Inflammatory macrophage (primary cell): ENCODE measurements around the gene MYLK.
"Not testable (repeated sequence)": the region's sequence is repeated elsewhere in the genome, so short reads cannot be mapped to it uniquely, and the experiment has no call there.

Experiments
- DNase-seq, 2 donors: peaks; one replicate each; pipeline ENCODE4 v3.0.0-alpha.2; 2020 to 2022

MYLK gene

DNA sequence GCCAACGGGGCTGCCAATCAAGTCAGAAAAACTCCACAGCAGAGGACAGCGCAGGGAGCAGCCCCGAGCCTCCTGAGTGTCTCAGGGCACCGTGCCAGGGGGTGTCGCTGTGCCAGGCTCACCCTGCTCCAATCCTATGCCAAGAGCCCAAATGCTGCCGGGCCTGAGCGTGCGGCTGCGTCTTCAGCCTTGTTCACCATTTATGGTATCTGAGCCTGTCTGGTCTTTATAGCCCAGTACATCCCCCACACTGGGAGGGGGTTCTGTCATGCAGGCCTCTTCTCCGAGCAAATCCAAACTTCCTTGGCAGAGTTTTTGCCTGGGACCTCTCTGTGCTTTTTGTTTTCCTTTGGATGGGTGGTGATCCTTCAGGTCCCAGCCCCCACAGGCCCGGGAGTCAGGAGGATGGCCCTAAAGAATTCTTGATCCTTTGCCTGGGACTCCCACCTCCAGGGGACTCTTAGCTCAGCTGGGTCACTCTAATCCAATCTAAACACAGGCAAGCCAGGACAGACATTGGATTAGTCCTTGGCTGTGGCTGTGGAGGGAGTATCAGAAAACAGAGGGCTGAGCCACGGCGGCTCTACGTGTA lies 164.2 kb downstream of the MYLK start:
- no peak for DNase-seq

DNA sequence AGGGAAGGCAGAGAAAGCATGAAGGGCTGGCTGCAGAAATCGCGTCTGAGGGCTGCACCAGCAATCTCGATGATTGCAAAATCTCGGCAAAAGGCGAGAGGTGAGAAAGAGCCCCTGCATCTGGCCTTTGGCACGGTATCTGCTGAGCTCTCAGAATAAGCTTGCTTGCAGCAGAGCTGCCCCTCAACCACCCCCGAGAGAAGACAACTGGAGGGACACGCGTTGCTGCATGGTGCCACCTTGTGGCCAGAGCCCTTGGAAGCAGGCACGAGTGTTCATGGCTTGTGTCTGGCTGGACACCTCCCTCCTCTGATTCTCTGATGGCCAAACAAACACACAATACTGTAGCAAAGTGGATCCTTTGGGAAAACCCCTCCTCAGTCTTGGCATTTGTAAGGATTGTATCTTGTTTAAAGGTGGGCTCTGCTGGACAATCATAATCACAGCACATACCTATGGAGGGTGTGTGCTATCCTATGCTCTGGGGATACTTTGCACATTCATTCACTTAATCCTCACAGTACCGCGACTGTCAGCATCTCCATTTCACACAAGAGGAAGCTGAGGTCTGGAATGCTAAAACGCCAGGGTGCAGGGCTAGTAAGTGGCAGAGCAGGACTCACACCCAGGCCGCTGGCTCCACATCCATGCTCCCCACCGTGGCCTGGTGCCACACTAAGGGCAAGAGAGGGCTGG lies 164.9 kb downstream of the MYLK start:
- peak; percentile 58 to 72 for DNase-seq

DNA sequence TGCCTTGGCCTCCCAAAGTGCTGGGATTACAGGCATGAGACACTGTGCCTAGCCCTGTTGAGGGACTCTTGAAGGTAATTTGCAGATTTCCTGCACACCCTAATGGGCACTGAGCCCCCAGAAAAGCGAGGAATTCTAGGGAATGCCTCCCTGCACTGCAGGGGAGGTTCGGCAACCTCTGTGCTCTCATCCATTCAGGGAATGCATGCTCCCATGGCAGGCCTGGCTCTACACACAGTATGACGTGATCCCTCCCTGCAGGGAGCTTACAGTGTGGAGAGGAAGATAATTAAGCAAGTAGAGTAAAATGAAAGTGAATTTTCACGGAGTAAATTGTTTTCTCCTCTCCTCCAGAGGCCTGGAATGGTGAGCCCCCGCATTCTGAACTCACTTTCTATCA lies 166.0 kb downstream of the MYLK start:
- no peak for DNase-seq

DNA sequence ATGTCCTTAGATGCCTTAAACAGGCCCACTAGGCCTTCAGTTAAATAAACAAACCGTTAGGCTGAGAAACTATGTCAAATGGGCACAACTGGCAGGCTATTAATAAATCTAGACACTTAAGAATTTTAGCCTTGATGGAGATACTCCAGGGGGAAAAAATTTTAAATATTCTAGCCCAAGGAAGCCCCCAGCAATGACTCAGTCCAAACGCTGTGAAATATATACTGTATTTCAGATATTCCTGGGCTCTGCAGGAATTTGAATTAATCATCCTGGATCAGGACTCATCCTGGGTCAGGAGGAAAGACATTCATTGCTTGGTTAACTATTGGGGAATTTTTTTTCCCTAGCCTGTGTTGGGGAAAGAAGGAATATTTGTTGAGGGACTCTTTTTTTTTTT lies 166.7 kb downstream of the MYLK start:
- DNase-seq: not testable (repeated sequence)

- no peak for DNase-seq
Measured at GRCh38 chr3:123716411-123716810, 167.7 kb downstream of the MYLK start.

DNA sequence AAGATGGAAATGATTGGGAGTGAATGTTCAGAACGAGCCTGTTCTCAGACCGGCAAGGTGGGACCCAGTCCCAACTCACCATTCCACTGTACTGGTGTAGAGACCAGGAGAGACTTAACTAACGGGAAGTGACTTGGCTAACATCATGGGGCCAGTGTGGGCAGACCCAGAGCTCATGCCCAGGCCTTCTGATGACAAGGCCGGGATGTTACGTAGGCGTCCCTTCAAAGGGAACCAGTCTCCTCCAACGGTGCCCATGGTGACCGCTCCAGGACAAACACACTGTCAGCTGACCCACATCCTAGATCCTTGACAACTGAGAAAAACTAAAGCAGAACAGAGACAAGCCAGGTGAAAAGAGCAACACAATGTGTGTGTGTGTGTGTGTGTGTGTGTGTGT lies 170.9 kb downstream of the MYLK start:
- DNase-seq: peak; percentile 87 to 96

DNA sequence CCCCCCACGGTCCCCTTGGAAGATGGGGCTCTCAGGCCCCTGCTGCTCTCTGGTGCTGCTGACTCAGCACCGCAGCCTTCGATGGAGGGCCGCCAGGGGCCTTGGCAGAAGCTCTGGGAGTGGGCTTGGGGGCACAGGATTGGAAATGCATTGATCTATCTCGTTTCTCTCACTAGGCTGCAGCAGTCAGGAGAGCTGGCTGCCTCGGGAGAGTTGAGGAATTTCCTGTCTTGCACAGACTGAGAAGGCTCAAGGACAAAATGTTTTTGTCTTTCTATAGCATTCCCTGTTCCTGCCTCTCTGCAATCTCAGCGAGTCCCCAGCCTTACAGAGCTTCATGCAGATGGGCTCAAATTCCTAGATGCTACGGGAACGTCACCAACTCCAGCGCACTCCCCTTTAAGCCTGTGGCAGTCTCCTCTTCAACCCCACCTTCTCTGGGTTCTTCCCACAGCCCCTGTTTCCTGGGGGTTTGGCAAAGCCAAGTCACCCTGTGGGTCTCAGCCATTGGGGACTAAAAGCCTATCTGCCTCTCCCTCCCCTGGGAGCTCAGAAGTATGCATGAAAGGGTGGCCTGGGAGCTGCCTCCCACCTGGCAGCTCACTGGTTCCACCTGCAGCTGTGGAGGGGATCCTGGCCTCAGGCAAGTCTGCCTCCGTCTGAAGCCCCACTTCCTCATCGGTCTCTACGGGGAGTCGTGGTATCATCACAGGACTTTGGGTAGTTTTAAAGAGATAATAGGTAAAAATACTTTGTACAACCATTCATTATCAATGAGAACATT lies 171.9 kb downstream of the MYLK start:
- DNase-seq: no peak

GRCh38 chr3:123711356-123711755 lies 172.8 kb downstream of the MYLK start:
- no peak for DNase-seq

DNA sequence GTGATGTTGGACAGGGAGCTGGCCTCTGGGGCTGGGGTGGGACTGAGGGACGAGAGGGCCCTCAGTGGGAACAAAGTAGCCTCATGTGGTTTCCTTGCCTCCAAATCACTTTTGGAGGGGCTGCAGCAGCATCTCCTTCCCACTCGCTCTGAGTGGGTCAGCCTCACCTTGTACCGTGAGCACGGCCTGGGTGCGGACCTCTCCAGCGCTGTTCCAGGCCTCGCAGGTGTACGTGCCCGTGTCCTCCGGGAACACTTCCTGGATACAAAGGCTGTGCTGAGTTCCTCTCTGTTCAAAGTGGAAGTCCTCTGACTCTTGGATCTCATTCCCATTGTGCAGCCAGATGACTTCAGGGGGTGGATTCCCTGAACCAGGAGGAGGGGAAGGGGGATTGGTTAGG lies 175.6 kb downstream of the MYLK start:
- DNase-seq: no peak

GRCh38 chr3:123707641-123708040 lies 176.5 kb downstream of the MYLK start:
- DNase-seq: not testable (repeated sequence)

- no peak for DNase-seq
Measured at GRCh38 chr3:123706871-123707270, 177.3 kb downstream of the MYLK start.

DNA sequence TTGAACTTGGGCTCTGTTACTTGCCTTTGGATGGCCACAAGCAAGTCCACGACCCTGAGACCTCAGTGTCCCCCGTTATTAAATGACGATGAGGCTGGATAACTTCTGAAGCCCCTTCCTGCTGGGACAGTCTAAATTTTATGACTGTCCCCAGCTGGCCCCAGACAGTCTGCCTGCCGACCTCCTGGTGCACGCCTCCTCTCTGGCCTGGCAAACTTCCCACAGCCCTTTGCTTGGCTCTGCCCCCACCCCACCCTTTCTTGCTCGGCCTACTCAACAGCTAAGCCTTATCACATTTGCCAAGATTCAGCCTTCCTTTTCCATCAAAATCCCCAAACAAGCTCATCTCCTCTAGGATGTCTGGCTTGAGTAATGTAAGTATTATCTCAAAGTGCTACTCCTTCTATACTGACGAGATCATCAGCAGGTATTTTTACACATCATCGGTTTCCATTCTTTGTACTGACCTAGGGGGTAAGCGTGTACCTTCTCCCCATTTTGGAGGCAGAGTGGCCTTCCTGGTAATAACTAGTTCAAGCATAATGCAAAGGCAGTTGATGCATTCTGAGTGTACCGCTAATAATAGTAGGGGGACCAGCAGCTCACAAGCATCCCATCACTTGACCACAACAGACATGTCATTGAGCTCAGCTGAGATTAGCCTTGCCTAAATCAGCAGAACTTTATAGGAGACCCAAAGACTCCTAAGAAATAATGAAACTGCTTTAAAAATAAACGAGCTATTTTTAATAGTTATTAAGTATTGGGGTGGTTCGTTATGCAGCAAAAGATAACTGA lies 178.4 kb downstream of the MYLK start:
- no peak for DNase-seq

DNA sequence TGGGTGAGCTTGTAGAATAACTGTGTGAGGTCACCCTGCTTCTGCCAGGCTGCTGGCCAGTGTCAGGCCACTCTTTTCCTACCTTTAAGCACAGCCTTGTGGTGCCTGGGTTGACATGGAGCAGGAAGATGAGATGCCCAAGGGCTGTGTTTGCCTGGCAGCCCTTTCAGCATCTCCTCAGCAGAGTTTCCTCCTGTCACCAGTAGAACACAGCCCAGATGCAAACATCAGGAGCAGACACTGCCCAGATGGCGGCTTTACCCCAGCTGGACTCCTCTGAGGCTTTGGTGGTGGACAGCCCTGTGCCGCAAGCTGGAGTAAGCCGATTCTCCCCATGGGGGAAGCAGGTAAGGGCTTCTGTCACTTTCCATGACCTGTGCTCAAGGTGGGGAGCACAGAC lies 180.5 kb downstream of the MYLK start:
- not testable (repeated sequence) for DNase-seq

GRCh38 chr3:123702720-123703119 lies 181.4 kb downstream of the MYLK start:
- no peak for DNase-seq

GRCh38 chr3:123702057-123702456 lies 182.1 kb downstream of the MYLK start:
- peak; percentile 17 to 68 for DNase-seq

- DNase-seq: no peak
Measured at GRCh38 chr3:123700791-123701722, 183.1 kb downstream of the MYLK start.

DNA sequence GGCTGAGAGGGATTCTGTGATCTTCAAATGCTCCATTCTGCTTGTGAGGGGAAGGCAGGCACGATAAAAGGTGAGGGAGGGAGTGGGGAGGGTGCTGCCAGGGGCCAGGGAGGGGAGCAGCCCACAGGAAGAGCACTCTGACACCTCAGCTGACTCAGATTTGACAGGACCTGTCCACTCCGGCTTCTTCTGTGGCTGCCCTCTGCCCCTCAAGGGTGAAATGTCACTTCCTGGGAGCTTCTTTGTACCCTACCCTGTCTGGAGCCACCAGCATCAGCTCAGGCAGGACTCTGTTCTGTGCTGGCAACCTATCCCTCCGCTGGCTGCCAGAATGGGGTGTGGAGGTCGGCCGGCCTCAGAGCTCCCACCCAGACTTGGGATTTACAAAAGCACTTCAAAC lies 185.3 kb downstream of the MYLK start:
- DNase-seq: no peak

DNA sequence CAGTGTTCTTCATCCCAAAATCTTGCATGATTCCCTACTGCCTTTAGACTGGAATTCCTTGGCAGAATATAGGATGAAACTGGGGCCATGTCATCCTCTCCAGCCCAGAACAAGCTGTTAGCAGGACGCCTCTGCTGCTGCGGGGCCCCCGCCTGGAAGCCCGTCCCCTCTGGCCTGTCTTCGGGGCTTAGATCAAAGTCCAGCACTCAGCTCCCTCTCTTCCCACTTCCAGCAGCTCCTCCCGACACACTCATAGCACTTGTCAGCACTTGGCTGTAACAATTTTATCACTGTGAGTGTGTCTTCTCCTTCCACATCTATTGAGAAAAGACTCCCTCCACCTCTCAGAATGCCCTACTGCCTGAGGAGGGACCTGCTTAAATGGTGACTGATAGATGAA lies 187.3 kb downstream of the MYLK start:
- no peak for DNase-seq

DNA sequence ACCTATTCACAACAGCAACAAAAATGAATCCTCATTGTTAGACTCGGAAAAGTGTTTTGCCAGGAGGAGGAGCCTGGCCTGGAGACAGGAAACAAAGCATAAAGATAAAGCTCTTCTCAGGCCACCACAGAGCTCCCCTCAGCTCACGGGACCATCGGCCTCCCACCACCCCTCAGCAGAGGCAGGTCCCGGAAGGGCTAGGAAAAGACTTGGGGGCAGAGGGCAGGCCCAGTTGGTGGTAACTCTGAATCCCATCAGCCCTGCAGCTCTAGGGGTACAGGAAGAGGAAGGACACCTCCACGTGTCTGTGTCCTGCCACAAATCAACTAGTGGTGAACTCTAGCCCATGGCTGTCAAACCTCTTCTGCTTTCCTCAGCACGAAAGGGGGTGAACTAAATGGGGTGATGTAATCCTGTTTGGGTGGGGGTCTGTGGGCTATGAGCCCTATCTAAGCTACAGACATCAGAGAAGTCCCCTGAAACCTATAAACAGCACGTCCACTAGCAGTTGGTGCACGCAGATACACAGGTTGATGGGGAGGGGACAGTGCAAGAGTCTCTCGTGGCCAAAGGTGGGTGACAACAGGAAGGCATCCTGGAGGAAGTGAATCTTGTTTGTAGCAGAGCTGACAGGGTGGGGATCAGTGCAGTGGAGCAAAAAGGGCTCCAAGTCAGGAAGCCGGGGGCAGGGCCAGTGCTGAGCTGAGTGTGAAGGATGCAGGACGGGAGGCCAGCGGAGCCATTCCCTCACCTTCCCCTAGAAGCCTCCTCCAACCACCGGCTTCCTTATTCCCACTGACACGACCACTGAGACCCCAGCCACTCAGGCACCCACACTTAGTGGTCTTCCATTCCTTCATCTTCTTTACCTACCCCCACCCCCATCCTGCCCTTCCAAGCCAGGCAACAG lies 188.1 kb downstream of the MYLK start:
- DNase-seq: peak; percentile 5 to 31

DNA sequence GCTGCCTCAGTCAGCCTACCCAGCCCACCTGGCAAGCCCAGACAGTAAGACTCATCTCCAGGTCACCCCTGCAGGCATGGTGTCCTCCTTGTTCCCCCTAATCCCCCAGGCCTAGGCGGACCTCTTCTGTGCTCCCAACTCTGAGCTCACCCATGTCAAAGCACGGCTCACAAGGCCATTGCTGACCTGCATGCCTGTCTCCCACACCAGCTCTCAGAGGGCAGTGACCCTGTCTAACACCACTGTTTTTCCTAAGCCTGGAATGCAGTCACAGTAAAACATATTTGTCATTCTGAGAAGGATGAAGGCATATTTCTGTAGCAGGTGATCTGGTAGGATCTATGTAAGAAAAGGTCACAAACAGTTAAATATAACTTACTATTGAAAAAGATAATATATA lies 189.0 kb downstream of the MYLK start:
- DNase-seq: no peak
